Left colon (tissue), 2 donors: ENCODE results near the gene CYBRD1. TPM values are rescaled to one million over a fixed set of nuclear protein-coding genes. Genes with fewer than 3 reads are reported as not detected.

Experiments
- ATAC-seq: fragments of 200-7000 bp; cut with Tn5 transposase; one replicate; pipeline ENCODE4 v1.9.1; 2020; ENCODE audit warnings: mild to moderate bottlenecking, moderate library complexity
- DNase-seq, 2 donors: peaks; one replicate each; pipeline ENCODE4 v3.0.0-alpha.2; 2020
- intact Hi-C, 2 donors: fragments of 100-400 bp; cut with DNase I in 1 of 2; cut with micrococcal nuclease in 1 of 2; formaldehyde crosslinking; loops; one replicate each; pipeline versions ENCODE4 v1.11.2 to v1.14.0; 2022; cut with DNase I, micrococcal nuclease
- total RNA-seq, 2 donors: library from RNA; stranded (reverse); fragmentation: NEBNext Ultra II Directional; extraction: Animal tissue kit (Norgen Biotek cat#: 25700); gene quantifications; one replicate each; pipeline ENCODE4 v1.2.1, GENCODE V29; 2021
- donor health status: DM: no; HTN: no; CAD: no.
- donor health status: DM: yes; HTN: yes; CAD: no.

Gene CYBRD1
- total RNA-seq, 2 donors from 2014 or later: 46.8 to 73.1 TPM

DNA sequence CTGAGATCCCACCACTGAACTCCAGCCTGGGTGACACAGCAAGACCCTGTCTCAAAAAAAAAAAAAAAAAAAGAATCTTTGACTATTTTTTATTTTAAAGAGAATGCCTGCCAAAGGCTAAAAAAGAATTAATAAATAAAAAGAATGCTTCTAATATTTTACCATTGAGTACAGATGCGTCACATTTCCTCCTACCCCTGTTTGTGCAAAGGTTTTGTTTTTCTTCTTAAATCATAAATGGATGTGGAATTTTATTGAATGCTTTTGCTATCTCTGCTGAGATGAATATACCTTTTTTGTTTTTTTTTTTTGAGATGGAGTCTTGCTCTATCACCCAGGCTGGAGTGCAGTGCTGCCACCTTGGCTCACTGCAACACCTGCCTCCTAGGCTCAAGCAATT, 22.8 kb downstream of the CYBRD1 start:
- intact Hi-C loops: no loop called here
- ATAC-seq (no peak), DNase-seq (no peak)

DNA sequence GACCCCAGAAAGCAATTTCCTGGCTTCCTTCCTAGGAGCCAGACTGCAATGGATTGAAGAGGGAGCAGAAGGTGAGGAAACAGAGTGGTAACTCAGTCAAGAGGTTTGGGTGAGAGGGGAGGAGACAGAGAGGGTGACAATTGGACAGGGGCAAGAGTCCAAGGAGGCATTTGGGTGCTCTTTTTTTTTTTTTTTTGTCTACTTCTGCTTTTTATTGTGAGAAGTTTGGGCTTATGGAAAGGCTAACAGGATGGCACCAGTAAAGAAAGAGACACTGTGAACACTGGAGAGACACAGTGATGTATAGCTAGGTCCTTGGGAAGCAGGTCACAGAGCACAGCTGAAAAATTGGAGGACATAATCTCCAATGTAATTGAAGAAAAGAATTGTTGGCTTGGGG, 25.0 kb downstream of the CYBRD1 start:
- ATAC-seq: no peak
- intact Hi-C loops: no loop called here
- DNase-seq: no peak

DNA sequence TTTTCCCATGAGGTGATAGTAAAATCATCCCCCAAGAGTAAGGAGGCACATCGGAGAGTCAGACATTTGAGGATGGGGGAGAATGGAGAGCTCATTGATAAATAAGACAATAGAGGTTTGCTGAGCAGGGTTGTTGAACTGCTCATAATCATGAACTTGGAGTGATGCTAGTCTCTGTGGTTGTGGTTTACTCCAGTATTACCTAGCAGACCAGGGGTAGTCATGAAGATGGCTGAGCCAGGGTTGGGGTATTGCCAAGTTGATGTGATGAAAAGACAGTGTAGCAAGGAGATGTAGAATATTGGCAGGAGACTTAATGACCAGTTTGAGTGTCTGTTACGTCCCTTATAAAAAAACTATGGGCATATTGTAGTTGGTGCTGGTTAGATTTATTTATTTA, 25.4 kb downstream of the CYBRD1 start:
- DNase-seq: no peak
- intact Hi-C loops: no loop called here
- ATAC-seq: no peak

DNA sequence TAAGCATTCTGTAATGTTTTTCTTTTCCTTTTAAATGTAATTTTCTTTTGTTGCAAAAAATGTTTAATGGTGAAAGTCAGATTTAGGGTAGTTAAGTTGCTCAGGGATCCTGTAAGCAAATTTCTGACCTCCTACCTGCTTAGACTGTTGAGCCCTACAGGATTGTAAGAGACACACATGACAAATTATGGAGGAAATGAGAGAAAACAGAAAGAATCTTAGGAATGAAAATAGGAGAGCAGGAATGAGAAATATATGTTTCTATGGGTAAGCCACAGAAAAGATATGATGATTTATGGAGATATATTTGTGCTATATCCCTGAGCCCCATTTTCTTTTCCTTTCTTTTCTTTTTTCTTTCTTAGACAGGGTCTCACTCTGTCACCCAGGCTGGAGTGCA, 28.3 kb downstream of the CYBRD1 start:
- intact Hi-C loops: no loop called here
- DNase-seq (no peak), ATAC-seq (no peak)

DNA sequence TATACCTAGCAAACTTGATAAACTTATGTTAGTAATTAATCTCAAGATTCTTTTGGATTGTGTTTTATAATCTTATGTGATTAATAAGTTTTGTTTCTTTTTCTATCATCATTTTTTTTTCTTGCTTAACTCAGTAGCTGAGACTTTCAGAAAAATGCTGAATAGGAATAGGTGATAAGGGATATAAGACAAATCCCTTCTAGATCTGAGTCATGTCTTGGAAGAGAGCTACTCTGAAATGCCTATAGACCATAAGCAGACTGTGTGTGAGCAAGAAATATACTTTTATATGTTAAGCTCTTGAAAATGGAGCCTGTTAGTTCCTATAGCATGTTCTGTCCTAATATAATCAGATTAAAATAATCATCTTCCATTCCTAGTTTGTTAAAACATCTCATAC, 29.6 kb downstream of the CYBRD1 start:
- DNase-seq (no peak), ATAC-seq (no peak)
- intact Hi-C loops: no loop called here

DNA sequence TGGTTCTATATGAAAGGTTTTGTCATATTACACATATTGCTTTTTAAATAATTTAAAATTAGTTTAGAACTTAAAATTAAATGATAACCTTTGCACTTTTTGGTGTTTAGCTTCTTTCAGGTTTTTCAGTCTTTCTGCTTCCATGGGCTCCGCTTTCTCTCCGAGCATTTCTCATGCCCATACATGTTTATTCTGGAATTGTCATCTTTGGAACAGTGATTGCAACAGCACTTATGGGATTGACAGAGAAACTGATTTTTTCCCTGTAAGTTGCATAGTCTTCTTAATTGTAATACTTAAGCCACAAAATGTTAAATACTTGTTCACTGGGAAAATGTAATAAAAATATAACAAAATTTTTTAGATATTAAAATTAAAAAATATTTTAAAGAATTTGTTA, 31.0 kb downstream of the CYBRD1 start:
- intact Hi-C loops: no loop called here
- DNase-seq (no peak), ATAC-seq (no peak)

DNA sequence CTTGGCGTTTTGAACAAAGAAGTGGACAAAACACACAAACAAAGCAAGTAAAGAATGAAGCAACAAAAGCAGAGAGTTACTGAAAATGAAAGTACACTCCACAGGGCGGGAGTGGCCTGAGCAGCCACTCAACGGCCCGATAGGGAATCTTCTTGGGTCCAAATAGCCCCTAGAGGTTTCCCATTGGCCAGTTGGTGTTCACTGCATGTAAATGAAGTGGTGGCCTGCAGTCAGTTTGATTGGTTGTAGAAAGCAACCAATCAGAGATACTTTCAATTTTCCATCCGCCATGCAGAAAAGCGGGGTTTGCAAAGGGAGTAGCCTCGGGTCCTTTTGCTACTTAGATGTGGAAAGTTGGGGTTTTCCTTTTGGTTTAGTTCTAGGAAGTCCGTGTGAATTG, 31.6 kb downstream of the CYBRD1 start:
- DNase-seq (no peak), ATAC-seq (no peak)
- intact Hi-C loops: no loop called here

DNA sequence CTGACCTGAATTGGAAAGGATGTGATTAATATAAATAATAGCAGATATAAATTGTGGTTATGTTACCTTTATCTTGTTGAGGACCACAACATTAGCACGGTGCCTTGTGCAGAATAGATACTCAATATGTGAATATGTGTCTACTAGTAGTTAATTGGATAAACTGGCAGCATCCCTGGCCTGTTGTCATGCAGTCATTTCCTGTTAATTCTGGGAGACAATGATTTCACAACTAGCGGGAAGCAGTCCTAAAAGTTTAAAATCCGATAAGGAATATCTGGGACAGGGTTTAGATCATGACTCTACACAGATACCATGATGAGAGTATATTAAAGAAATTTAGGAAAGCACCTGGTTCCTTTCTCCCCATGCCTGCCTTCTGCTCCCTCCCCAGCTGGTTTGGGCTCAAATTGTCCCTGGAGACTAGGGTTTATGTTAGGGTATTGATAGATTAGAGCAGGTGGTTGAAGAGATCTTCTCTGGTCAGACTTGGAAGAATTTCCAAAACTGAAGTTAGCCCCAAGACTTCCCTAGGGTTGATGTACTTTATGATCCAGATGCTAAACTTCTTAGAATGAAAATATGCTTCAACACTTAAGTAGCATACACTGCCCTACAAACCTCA, 32.8 kb downstream of the CYBRD1 start:
- no peak for DNase-seq
- ATAC-seq: no peak
- intact Hi-C loops: no loop called here

DNA sequence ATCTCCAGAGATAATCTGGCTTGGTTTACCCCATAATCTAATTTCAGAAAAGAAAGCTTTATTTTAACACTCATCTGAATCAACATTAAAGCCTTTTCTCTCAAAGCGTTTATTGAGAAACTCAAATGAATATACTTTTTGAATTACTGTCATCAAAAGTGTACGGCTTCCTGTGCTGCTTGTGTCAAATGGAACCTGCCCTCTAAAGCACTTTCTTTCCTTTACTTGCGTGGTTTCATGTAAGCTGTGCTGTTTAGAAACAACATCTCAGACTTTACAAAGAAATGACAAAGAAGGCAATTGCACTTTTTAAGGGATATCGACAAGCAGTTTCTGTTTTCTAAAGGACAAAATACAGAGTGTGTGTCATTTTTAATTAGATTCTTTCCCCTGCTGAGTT, 35.1 kb downstream of the CYBRD1 start:
- no peak for DNase-seq
- no peak for ATAC-seq
- intact Hi-C loops: no loop called here

DNA sequence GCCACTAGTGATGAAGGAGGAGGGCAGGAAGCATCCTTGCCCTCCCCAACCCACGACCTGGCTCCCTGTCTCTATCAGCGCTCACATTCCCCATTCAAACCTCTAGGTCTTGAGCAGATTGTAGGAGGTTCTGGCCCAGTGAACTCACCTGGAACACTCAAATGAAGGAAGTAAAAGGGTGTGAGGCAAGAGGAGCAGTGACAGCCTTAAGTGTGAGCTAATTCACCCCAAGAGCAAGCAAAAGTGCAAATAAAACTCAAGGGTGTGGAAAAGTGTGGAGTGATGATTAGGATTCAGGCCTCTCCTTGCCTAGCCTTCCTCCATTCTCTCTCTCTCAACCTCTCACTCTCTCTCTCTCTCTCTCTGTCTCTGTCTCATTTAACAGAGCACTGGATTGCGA, 41.0 kb downstream of the CYBRD1 start:
- DNase-seq (no peak), ATAC-seq (peak; percentile 54)
- intact Hi-C loops: no loop called here

DNA sequence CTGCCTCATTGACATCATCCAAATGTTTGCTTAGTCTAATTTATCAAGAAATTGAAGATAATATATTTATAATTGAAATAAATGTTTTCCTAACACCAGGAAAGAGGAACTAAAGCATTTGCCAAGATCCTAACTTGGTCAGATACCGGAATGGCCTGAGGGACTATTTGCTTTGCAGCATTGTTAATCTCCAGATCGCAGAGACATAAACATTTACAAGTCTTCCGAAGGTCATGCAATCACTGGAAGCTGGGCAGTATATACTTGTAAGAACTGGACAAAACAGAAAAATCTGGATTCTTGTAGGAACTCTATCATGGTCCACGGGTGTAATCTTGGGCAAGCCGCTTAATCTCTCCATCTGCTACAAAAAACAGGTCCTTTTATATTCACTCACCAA, 42.2 kb downstream of the CYBRD1 start:
- DNase-seq (no peak), ATAC-seq (peak; percentile 94)
- intact Hi-C loops: no loop called here

DNA sequence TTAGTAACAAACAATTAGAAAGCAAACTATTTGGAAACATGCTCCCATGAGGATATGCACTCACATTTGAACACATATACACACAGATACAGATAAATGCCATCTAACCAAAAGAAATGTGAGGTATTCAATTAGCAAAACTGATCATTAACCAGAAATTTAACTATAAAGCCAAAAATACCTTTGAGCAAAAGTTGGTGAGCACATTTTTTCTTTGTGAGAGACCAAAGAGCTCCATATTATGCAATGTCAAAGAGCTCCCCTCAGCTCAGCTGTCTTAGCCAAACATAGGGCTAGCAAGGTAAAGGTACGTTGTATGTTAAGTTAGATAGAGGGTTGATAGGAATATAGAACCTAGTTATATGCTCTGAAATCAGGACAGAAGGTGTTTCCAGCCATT, 43.8 kb downstream of the CYBRD1 start:
- DNase-seq: no peak
- intact Hi-C loops: no loop called here
- no peak for ATAC-seq

DNA sequence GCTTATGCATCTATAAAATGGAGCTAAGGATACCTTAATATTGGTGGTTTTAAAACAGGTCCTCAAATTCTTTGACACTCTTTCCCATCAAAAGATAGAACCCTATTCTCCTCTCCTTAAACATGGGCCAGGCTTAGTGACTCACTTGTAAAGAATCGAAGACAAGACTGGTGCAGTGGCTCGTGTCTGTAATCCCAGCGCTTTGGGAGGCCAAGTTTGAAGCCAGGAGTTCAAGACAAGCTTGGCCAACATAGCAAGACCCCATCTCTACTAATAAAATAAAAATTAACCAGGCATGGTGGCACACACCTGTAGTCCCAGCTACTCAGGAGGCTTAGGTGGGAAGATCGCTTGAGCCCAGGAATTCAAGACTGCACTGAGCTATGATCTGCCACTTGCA, 44.5 kb downstream of the CYBRD1 start:
- intact Hi-C loops: no loop called here
- no peak for DNase-seq
- no peak for ATAC-seq

DNA sequence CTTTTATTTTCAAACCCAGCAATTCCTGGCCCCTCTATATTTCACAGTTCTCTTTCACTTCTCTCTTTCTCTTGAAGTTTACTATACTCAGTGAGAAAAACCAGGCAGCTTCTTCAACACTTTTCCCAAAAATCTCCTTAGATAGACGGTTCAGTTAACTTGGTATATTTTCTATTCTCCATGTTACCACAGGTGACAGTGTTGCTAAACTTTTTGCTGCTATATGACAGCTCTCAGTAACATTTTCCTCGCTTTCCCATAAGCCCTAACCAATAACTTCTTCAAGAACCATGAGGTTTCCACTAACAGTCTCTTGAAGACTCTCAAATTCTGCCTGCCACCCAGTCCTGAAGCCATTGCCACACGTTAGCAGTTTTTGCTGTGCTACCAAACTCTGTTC, 45.8 kb downstream of the CYBRD1 start:
- DNase-seq: no peak
- ATAC-seq: no peak
- intact Hi-C loops: no loop called here

DNA sequence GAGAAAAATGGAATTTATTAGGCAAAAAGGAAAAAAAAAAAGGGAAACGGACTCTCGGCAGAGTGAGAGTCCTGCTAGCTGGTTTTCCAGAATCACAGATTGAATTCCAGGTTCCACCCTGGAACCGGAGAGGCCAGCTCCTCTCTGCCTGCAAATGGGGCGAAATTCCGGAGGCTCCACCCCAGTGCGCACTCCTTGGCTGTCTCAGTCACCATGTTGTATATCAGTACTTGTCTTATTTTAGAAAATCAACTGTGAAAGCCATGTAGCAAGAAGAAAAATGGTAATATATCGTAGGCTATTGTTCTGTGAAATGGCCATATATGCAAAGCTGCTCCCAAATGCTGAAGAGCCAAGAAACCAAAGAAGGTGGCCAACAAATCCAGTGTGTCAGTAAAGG, 49.4 kb downstream of the CYBRD1 start:
- DNase-seq (no peak), ATAC-seq (no peak)
- intact Hi-C loops: no loop called here

DNA sequence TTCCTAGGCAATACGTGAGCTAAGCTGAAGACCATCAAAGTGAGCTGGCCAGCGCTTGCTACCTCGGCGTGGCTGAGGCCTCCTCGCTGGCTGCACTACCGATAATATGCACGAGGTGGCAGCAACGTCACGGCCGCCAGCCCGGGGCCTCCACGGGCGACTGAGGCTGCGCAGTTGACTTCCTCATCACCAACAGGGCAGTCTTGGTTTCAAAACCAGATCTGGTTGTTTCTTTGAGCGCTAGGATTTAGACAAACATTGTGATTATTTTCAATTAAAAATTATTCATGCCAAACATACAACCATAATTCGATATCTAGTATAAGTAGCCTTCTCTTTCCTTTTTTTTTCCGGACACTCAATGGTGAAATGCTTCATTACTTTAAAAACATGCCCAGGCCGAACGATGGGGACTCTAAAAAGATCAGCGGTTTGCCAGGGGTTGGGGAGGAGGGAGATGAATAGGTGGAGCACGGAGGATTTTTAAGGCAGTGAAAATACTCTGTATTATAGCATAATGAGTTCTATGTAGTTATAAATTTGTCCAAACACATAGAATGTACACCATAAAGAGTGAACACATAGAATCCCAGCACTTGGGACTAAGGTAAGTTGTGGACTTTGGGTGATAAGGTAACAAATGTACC, 52.0 kb downstream of the CYBRD1 start:
- peak; percentile 98 for ATAC-seq
- intact Hi-C loops: no loop called here
- peak; percentile 66 to 85 for DNase-seq

DNA sequence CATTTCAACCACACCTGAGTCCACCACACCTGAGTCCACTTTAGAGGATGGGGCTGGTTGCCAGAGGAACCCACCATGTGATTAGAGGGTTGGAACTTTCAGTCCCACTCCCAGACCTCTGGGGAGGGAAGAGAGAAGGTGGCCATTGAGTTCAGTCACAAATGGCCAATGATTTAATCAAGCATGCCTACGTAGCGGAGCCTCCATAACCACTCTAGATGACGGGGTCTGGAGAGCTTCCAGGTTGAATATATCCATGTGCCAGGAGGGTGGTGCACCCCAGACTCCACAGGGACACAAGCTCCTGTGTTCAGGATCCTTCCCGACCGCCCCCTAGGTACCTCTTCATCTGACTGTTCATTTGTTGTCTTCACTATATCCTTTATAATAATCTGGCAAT, 53.3 kb downstream of the CYBRD1 start:
- ATAC-seq: no peak
- no peak for DNase-seq
- intact Hi-C loops: no loop called here

DNA sequence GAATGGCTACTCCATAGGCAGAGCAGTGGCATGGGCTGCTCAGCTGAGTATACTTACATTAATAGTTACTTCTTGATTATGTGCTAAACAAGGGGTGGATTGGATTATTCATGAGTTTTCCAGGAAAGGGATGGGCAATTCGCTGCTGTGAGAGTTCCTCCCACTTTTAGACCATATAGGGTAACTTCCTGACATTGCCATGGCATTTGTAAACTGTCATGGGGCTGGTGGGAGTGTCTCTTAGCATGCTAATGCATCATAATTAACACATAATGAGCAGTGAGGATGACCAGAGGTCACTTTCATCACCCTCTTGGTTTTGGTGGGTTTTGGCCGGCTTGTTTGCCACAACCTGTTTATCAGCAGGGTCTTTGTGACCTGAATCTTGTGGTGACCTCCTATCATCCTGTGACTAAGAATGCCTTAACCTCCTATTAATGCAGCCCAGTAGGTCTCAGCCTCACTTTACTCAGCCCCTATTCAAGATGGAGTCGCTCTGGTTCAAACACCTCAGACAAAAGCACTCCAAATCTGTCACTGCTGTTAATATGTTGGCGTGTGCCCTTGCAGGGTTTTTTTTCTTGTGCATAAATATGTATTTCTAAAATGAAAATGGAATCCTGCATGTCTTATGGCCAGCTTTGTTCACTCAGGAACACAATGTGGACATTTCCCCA, 56.0 kb downstream of the CYBRD1 start:
- DNase-seq (no peak), ATAC-seq (no peak)
- intact Hi-C loops: no loop called here

DNA sequence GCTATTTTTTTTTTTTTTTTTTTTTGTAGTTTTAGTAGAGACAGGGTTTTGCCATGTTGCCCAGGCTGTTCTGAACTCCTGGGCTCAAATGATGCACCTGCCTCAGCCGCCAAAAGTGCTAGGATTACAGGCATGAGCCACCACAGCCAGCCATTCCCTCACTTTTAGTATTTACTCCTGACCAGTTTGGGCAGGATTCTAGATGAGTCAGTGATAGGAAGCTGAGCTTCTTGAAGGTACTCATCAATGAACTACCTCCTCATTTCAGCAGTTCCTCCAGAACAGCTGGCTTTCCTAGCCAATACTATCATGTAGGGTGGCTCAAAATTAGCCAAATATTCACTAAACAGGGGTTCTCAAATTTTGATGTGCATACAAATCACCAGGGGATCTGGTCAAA, 57.2 kb downstream of the CYBRD1 start:
- intact Hi-C loops: no loop called here

DNA sequence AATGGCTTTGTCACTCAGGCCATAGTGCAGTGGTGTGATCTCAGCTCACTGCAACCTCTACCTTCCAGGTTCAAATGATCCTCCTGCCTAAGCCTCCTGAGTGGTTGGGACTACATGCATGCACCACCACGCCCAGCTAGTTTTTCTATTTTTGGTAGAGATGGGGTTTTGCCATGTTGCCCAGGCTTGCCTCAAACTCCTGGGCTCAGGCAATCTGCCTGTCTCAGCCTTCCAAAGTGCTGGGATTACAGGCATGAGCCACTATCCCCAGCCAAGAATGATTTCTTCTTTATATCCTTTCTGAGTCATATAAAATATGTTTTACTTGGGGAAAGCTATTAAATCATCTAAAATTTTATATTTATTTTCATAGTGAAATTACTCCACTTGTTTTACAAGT, 61.3 kb downstream of the CYBRD1 start:
- ATAC-seq (no peak), DNase-seq (no peak)
- intact Hi-C loops: no loop called here

More for the DNA sequence above, 57.2 kb downstream of the CYBRD1 start:
- DNase-seq (no peak), ATAC-seq (no peak)

DNA sequence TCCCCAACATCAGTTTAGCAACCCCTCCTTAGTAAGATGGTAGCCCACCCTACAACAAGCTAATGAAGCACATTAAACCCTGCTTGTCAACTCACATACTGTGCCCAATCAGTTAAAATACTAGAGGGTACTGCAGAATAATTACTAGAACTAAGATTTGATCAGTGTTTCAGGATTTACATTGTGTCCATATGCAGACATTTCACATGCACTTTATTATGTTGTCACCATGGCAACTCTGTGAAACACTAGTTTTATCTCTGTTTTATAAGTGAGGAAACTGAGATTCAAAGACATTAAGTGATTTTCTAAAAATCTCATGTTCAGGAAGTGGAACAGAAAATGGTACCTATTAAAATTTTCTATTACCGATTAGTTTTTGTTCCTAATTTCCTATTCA, 61.7 kb downstream of the CYBRD1 start:
- ATAC-seq (no peak), DNase-seq (no peak)
- intact Hi-C loops: no loop called here
